B cell (primary cell): Measurements from ENCODE around the gene GUCD1. TPM values are rescaled to one million over a fixed set of nuclear protein-coding genes. Genes with fewer than 3 reads are reported as not detected.

Experiments used
- ATAC-seq: fragments of 200-7000 bp; cut with Tn5 transposase; one replicate; pipeline ENCODE4 v1.10.0; 2021; ENCODE audit warnings: low read depth, mild to moderate bottlenecking, moderate number of reproducible peaks, moderate library complexity
- CTCF ChIA-PET: fragments of 350-600 bp; sonication (Branson Sonifier 250); formaldehyde crosslinking; loops from one replicate; lab custom pipeline; 2021; ENCODE audit warnings: antibody characterized with exemption, inconsistent platforms; lab: Charles Lee
- POLR2A ChIA-PET: fragments of 350-600 bp; sonication (Branson Sonifier 250); formaldehyde crosslinking; loops from one replicate; lab custom pipeline; 2021; ENCODE audit warnings: antibody characterized with exemption; lab: Charles Lee
- DNase-seq: peaks from one replicate; pipeline ENCODE4 v3.0.0; 2013
- H2AFZ ChIP-seq: 2 replicates; pipeline ENCODE4 v1.6.1; 2012; ENCODE audit warnings: mild to moderate bottlenecking, low read depth, low read length; ENCODE audit not compliant: insufficient read depth, poor library complexity, severe bottlenecking
- H3K27ac ChIP-seq, 2 donors: 1 replicate in 1 of 2; 2 replicates in 1 of 2; pipeline ENCODE4 v1.5.1; 2012 to 2013; ENCODE audit warnings: low read length in 2 of 2, mild to moderate bottlenecking in 2 of 2, moderate library complexity in 1 of 2
- H3K27me3 ChIP-seq, 4 experiments: fragments of 200-600 bp in 1 of 4; sonication (generic) in 1 of 4; replicated peaks in 1 of 4; 1 replicate in 2 of 4; 2 replicates in 2 of 4; pipeline versions ENCODE4 v1.6.1 to v1.7.0; 2013 to 2016; ENCODE audit warnings: low read length in 3 of 4, mild to moderate bottlenecking in 2 of 4, mixed read lengths in 1 of 4, moderate library complexity in 1 of 4; ENCODE audit not compliant: insufficient read depth in 4 of 4, control insufficient read depth in 3 of 4; ENCODE audit errors: control extremely low read depth in 1 of 4
- H3K36me3 ChIP-seq, 2 experiments: replicated peaks in 1 of 2; 1 replicate in 1 of 2; 2 replicates in 1 of 2; pipeline versions ENCODE4 v1.6.1 to v1.7.1; 2013; ENCODE audit warnings: low read length in 1 of 2; ENCODE audit not compliant: insufficient read depth in 2 of 2, control insufficient read depth in 1 of 2; ENCODE audit errors: control extremely low read depth in 1 of 2, extremely low read depth in 1 of 2
- H3K4me1 ChIP-seq, 2 donors: fragments of 200-600 bp in 1 of 2; sonication (generic) in 1 of 2; 1 replicate in 1 of 2; 2 replicates in 1 of 2; pipeline versions ENCODE4 v1.5.1 to v1.6.1; 2013 to 2017; ENCODE audit warnings: low read length in 2 of 2; ENCODE audit not compliant: control insufficient read depth in 2 of 2, insufficient read depth in 2 of 2
- H3K4me2 ChIP-seq: replicated peaks from 2 replicates; pipeline ENCODE3; 2012; ENCODE audit warnings: mild to moderate bottlenecking, low read depth, low read length; ENCODE audit not compliant: poor library complexity, severe bottlenecking
- H3K4me3 ChIP-seq, 5 experiments: fragments of 200-600 bp in 1 of 5; sonication (generic) in 1 of 5; 1 replicate in 3 of 5; 2 replicates in 2 of 5; pipeline versions ENCODE4 v1.5.1 to v1.7.0; 2011 to 2016; ENCODE audit warnings: low read length in 4 of 5, mild to moderate bottlenecking in 4 of 5, low read depth in 2 of 5, control low read depth in 1 of 5, moderate library complexity in 1 of 5; ENCODE audit not compliant: insufficient read depth in 1 of 5; ENCODE audit errors: control extremely low read depth in 1 of 5, extremely low read depth in 1 of 5
- H3K79me2 ChIP-seq: fragments of 200-600 bp; sonication (generic); one replicate; pipeline ENCODE4 v1.6.0; 2016; ENCODE audit warnings: low read length; ENCODE audit not compliant: control insufficient read depth, insufficient read depth
- H3K9ac ChIP-seq: fragments of 200-600 bp; sonication (generic); 2 replicates; pipeline ENCODE4 v1.6.1; 2017; ENCODE audit warnings: mild to moderate bottlenecking, low read length, moderate library complexity
- H3K9me3 ChIP-seq, 3 donors: one replicate each; pipeline versions ENCODE4 v1.6.1 to v1.7.1; 2013; ENCODE audit warnings: low read length in 2 of 3; ENCODE audit not compliant: control insufficient read depth in 2 of 3, insufficient read depth in 1 of 3; ENCODE audit errors: control extremely low read depth in 1 of 3
- H4K20me1 ChIP-seq: 2 replicates; pipeline ENCODE4 v1.6.0; 2012; ENCODE audit warnings: mild to moderate bottlenecking, low read length; ENCODE audit not compliant: insufficient read depth, control insufficient read depth, poor library complexity, severe bottlenecking
- H3K27ac Mint-ChIP-seq: one replicate; pipeline ENCODE4 v1.8.0; 2021; ENCODE audit warnings: mixed read lengths
- H3K27me3 Mint-ChIP-seq: one replicate; pipeline ENCODE4 v1.8.0; 2021; ENCODE audit warnings: mixed read lengths
- H3K4me1 Mint-ChIP-seq: one replicate; pipeline ENCODE4 v1.8.0; 2021; ENCODE audit warnings: mixed read lengths
- H3K4me3 Mint-ChIP-seq: one replicate; pipeline ENCODE4 v1.8.0; 2021; ENCODE audit warnings: mixed read lengths
- H3K9me3 Mint-ChIP-seq: one replicate; pipeline ENCODE4 v1.8.0; 2022; ENCODE audit warnings: mixed read lengths; ENCODE audit not compliant: insufficient read depth
- EZH2 ChIP-seq: IDR thresholded peaks from 2 replicates; pipeline ENCODE4 v1.6.1; 2012; ENCODE audit warnings: borderline replicate concordance, low read depth, mild to moderate bottlenecking, moderate library complexity, low read length; ENCODE audit not compliant: insufficient read depth, poor library complexity, severe bottlenecking
- WGBS: methylation state at CpG from one replicate; pipeline ENCODE4 v1.1.5; 2013; ENCODE audit warnings: missing lambda C conversion rate; ENCODE audit not compliant: insufficient coverage; 5-methylcytosine and 5-hydroxymethylcytosine counted together
- intact Hi-C: fragments of 100-400 bp; cut with micrococcal nuclease; formaldehyde crosslinking; loops from one replicate; pipeline ENCODE4 v1.10.0; 2022
- polyA plus RNA-seq: library from polyadenylated mRNA; depleted of rRNA; stranded (reverse); fragments of >200 nt; gene quantifications from 2 replicates; pipeline ENCODE4 v1.2.3, GENCODE V29; 2012
- total RNA-seq, 2 donors: library from RNA; stranded (reverse); fragments of 120-200 nt in 1 of 2; gene quantifications; 1 replicate in 1 of 2; 2 replicates in 1 of 2; pipeline versions ENCODE4 v1.2.3 to v1.2.4, GENCODE V29; 2013 to 2022
- TF ChIP-seq, protein P1 (sequence below): fragments of 200-600 bp; IDR thresholded peaks from one replicate; pipeline ENCODE4 v1.8.0; 2022; ENCODE audit warnings: antibody characterized with exemption, mild to moderate bottlenecking

Gene GUCD1
- total and polyA plus RNA-seq, 2 donors (not counting 1 experiment from before 2014, with no cell fraction given): 257 to 378 TPM

DNA sequence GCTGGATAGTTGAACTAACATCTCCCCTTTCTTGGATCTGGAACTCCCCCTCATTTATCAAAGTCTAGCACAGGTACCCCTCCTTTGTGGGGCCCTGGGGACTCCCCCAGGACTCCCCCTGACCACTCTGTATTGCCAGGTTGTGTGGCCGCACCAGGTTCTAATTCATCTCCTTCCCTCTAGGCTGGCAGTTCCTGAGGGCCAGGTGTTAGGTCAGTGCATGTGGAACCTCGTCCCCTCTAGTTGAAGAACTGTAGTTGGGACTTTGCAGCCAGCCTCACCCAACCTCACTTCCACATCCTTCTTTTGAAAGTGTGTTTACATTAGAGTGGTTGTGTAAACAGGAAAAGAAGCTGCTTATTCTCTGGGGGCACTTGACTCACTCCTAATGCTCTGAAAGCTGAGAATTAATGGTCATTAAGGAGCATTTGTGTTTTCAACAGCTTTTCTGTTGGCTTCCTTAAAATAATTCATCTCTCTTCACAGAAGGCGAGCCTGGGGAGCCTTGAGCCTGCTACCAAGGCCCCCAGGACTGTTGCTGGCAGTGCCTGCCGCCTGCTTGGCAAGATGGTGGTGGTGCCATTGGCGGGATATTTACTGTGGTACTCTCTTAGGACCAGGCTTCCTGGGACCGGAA lies 48.0 kb downstream of the GUCD1 start:
- H3K4me1 Mint-ChIP-seq: peaks cover 62% of the 10 kb centered on the region
- Histone ChIP-seq H3K9ac (no peak overlapping the region), H2AFZ (no peak overlapping the region), H3K27me3 (no peaks in the 10 kb centered on the region), H3K9me3 (no peaks in the 10 kb centered on the region), H4K20me1 (no peaks in the 10 kb centered on the region), H3K36me3 (no peaks in the 10 kb centered on the region), H3K4me3 (no peak overlapping the region), H3K27ac (peak overlapping the region in 1 of 2 donors; percentile 0), H3K4me2 (peak overlapping the region; percentile 30), H3K79me2 (no peaks in the 10 kb centered on the region), H3K4me1 (peaks cover 41 to 48% of the 10 kb centered on the region in 2 donors)
- peak overlapping the region; percentile 78 for H3K27ac Mint-ChIP-seq
- ChIA-PET CTCF (interaction anchor here (1.5 to 11.5 kb wide), 8 partner anchors 12 to 83 kb away, joined by 3 to 173 read pairs (median 5); partner anchors contain the start of gene ADORA2A), POLR2A (interaction anchor here (0.5 to 0.6 kb wide), 2 partner anchors 89 to 569 kb away, joined by 4 to 8 read pairs; no protein-coding TSS in a partner anchor)
- no peaks in the 10 kb centered on the region for H3K27me3 Mint-ChIP-seq
- TF ChIP-seq, protein P1, sequence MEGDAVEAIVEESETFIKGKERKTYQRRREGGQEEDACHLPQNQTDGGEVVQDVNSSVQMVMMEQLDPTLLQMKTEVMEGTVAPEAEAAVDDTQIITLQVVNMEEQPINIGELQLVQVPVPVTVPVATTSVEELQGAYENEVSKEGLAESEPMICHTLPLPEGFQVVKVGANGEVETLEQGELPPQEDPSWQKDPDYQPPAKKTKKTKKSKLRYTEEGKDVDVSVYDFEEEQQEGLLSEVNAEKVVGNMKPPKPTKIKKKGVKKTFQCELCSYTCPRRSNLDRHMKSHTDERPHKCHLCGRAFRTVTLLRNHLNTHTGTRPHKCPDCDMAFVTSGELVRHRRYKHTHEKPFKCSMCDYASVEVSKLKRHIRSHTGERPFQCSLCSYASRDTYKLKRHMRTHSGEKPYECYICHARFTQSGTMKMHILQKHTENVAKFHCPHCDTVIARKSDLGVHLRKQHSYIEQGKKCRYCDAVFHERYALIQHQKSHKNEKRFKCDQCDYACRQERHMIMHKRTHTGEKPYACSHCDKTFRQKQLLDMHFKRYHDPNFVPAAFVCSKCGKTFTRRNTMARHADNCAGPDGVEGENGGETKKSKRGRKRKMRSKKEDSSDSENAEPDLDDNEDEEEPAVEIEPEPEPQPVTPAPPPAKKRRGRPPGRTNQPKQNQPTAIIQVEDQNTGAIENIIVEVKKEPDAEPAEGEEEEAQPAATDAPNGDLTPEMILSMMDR: no peak
- TF ChIP-seq EZH2: no peak
- H3K4me3 Mint-ChIP-seq: peak overlapping the region; percentile 37
- DNase-seq (no peak), ATAC-seq (peak; percentile 16)
- H3K9me3 Mint-ChIP-seq: no peaks in the 10 kb centered on the region
- intact Hi-C loops: no loop called here
- 44% methylated on average over 3 of the region's 6 CpGs for whole genome bisulfite sequencing
